PFSK-1 (cell line): ENCODE results near the gene USP11.
A peak's percentile ranks its signal among the peaks of the same experiment; 100 is the strongest.

Experiments
- FOXP2 ChIP-seq: optimal IDR thresholded peaks from 2 replicates; pipeline ENCODE3; 2011; ENCODE audit warnings: borderline replicate concordance, control low read depth, inconsistent platforms; ENCODE audit not compliant: insufficient read depth; ENCODE audit errors: extremely low read length, extremely low read depth
- POLR2AphosphoS5 ChIP-seq: IDR thresholded peaks from 2 replicates; pipeline ENCODE4 v1.6.1; 2012; ENCODE audit warnings: low read depth, mild to moderate bottlenecking, control low read depth, low read length, moderate library complexity
- SIN3A ChIP-seq: IDR thresholded peaks from 2 replicates; pipeline ENCODE4 v1.6.1; 2012; ENCODE audit warnings: mild to moderate bottlenecking, low read length, moderate library complexity, borderline replicate concordance; ENCODE audit not compliant: insufficient read depth
- TAF1 ChIP-seq: IDR thresholded peaks from 2 replicates; pipeline ENCODE4 v1.6.1; 2012; ENCODE audit warnings: low read length, control low read depth, borderline replicate concordance; ENCODE audit not compliant: insufficient read depth
- TF ChIP-seq, protein P1 (sequence below), 2 experiments: IDR thresholded peaks; 2 replicates each; pipeline versions ENCODE4 v1.6.1 to v1.8.0; 2011 to 2012; ENCODE audit warnings: low read depth in 2 of 2, low read length in 2 of 2, control low read depth in 1 of 2, inconsistent platforms in 1 of 2, mild to moderate bottlenecking in 1 of 2, moderate library complexity in 1 of 2; ENCODE audit not compliant: insufficient read depth in 1 of 2

The USP11 gene

DNA sequence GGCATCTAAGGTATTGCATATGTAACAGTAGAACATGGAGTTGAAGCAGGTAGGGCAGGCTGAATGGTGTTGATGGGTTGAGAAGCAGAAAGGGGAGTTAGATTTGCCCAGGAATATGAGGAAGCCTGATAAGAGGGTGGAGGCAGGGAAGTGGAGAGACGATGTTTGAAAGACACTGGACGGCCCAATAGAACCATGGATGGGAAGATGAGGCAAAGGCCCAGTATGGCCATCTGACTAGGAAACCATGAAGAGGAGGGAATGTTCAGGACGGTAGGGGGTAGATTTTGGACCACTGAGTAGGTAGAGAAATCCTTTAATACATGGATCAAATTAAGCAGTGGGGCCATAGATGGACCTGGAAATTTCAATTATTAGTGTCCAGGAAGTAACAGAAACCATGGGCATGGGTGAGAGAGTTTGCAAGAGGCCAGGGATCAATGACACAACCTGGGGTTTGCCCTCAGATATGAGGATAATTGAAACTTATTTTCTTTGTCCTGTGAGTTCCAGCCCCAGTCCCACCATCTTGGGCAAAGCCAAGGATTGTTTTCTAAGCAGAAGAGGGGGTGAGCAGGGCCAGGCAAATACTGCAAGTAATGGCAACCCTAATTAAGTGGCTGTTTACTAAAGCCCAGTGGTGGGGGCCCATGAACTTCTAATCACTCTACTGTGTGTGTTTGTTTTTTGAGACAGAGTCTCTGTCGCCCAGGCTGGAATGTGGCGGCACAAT is 2.5 kb upstream of the USP11 start:
- TF ChIP-seq FOXP2 (no peak), TAF1 (no peak), POLR2AphosphoS5 (peak; percentile 71), SIN3A (no peak)
- TF ChIP-seq, protein P1, sequence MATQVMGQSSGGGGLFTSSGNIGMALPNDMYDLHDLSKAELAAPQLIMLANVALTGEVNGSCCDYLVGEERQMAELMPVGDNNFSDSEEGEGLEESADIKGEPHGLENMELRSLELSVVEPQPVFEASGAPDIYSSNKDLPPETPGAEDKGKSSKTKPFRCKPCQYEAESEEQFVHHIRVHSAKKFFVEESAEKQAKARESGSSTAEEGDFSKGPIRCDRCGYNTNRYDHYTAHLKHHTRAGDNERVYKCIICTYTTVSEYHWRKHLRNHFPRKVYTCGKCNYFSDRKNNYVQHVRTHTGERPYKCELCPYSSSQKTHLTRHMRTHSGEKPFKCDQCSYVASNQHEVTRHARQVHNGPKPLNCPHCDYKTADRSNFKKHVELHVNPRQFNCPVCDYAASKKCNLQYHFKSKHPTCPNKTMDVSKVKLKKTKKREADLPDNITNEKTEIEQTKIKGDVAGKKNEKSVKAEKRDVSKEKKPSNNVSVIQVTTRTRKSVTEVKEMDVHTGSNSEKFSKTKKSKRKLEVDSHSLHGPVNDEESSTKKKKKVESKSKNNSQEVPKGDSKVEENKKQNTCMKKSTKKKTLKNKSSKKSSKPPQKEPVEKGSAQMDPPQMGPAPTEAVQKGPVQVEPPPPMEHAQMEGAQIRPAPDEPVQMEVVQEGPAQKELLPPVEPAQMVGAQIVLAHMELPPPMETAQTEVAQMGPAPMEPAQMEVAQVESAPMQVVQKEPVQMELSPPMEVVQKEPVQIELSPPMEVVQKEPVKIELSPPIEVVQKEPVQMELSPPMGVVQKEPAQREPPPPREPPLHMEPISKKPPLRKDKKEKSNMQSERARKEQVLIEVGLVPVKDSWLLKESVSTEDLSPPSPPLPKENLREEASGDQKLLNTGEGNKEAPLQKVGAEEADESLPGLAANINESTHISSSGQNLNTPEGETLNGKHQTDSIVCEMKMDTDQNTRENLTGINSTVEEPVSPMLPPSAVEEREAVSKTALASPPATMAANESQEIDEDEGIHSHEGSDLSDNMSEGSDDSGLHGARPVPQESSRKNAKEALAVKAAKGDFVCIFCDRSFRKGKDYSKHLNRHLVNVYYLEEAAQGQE (IDR thresholded peaks at IDR 0.05; ENCODE audit: insufficient read depth in 1 of 2, low read depth in 2 of 2, low read length in 2 of 2), result no peak

DNA sequence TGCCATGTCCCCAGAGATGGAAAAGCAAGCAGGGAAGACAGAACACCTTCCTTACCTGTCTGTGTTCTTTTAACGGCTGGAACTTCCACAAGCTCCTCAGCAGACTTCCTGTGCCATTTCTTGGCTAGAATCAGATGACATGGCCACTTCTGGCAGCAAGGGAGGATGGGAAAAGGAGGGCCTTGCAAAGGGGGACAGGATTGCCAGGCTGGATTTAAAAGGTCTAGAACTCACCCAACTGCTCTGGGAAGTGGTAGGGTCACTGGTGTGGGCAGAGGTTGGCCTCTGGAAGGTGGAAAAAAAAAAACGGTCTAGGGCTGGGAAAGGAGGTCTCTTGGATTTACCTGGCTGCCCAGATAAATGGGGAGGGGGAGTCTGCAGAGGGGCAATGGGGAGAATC is 1.6 kb upstream of the USP11 start:
- TF ChIP-seq SIN3A (no peak), TAF1 (no peak), POLR2AphosphoS5 (no peak), FOXP2 (no peak)
- TF ChIP-seq, protein P1 (IDR thresholded peaks at IDR 0.05; ENCODE audit: insufficient read depth in 1 of 2, low read depth in 2 of 2, low read length in 2 of 2), result no peak

DNA sequence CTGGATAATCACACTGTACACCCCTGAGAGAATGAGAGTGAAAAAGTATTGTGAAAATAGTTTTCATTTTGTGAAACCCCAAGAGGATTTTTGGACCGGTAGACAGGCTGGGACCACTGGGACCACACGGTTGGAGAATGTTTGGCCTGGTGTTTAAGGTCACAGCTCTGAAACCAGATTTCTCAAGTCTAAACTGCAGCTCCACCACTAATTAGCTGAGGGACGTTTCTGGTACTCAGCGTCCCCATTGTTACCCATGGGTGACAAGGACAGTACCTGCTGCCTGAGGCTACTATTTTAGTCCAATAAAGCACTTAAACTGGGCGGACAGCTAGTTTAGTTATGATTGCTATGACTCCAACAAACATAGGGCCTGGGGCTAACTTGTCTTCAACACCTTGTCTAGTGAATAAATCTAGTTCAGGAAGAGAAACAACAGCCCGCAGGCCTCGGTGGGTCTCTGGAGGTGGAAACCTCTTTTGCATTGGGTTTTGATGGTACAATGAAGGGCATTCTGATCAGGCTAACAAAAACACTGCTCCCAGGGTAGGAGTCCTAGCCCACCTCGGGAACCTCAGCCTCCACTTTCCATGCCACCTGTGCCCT is 509 bp upstream of the USP11 start:
- TF ChIP-seq, protein P1 (IDR thresholded peaks at IDR 0.05; ENCODE audit: insufficient read depth in 1 of 2, low read depth in 2 of 2, low read length in 2 of 2), result no peak
- no peak for TF ChIP-seq POLR2AphosphoS5
- no peak for TF ChIP-seq SIN3A
- no peak for TF ChIP-seq FOXP2
- TF ChIP-seq TAF1, result no peak

DNA sequence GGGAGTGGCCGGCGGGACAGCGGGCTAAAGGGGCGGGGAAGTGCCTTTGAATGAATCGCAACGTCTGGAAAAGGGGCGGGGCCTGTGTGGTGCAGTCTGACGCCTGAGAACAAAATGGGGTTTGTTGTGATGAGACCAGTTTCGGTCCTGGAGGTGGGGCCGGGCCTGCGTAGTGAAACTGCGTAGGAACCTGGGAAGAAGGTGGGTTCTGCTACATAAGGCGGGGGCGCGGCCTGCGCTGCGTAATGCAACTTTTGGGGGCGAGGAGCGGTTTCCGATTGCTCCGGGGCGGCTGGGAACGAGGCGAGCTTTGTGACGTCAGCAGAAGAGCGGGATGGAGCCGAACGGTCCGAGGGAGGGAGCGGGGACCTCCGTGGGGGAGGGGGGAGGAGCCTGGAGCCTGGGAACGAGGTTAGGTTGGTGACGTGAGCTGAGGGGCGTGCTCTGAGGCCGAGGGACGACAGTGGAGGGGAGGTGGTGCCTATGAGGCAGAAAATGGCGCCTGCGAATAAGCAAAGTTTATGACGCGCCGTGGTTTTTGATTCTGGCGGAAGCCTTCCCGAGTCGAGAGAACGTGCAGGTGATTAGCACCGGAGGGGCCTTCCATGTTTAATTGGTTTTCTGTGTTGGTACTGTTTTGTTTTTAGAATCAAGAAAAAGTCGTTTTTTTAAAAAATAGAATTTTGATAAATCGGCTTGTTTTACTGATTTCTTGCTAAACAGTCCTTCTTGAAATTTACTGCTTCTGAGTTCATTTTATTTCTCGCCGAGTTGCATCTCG is 714 bp downstream of the USP11 start:
- TF ChIP-seq TAF1, result peak; percentile 70; the same call in 1 of the 2 replicates
- peak; percentile 65 for TF ChIP-seq POLR2AphosphoS5
- TF ChIP-seq, protein P1 (IDR thresholded peaks at IDR 0.05; ENCODE audit: insufficient read depth in 1 of 2, low read depth in 2 of 2, low read length in 2 of 2), result no peak
- no peak; the same call in 1 of the 2 replicates for TF ChIP-seq SIN3A
